ENCODE measurements around the gene METAP1D. TPM values are rescaled to one million over a fixed set of nuclear protein-coding genes. Genes with fewer than 3 reads are reported as not detected.

The METAP1D gene
- total and polyA plus RNA-seq, 5 donors: 3.0 to 5.4 (median 4.2) TPM

DNA sequence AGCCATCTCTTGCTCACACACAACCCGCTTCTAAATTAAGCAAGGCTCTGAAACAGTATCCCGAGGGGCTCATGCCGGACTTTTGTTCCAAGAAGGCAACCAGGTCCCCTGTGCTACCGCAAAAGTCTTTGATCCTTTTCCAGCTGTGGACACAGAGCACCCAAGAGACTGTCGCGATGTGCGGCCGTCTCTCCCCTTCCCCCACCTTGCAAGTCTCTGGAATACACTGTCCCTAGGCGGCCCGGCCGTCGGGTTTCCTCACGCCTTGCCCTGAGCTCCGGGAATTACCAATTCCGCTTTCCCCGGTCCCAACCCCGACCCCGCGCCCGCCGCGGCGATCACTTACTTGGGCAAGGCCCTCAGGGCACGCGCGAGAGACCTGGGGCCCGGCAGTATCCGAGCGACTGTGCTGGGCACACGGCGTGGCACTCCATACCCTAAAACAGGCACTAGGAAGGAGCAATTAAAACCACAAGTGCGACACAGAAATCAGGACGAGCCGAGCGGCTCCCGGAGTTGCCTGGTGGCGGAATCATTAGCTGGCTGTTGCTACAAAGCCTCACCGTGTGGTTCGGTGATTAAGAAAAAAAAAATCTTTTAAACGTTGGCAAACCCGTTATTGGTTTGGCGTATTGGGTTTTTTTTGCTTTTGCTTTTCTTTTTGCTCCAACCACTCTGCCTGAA is 83.3 kb downstream of the METAP1D start:
- H3K27ac ChIP-seq (ENCODE audit: low read length): no peak overlapping the region
- intact Hi-C loops (cut with DNase I): no loop called here
- DNase-seq (peak in 1 of 3 donors; percentile 45), ATAC-seq (no peak)
- H3K9me3 ChIP-seq (ENCODE audit: control insufficient read depth, low read length): no peaks in the 10 kb centered on the region
- no peaks in the 10 kb centered on the region for H3K4me1 ChIP-seq (ENCODE audit: control insufficient read depth, insufficient read depth, low read length)
- 8% methylated on average over 42 of the region's 42 CpGs for WGBS
- no peaks in the 10 kb centered on the region for H3K27me3 ChIP-seq (ENCODE audit: control insufficient read depth, insufficient read depth)
- H3K4me3 ChIP-seq (ENCODE audit: low read length): no peak overlapping the region

DNA sequence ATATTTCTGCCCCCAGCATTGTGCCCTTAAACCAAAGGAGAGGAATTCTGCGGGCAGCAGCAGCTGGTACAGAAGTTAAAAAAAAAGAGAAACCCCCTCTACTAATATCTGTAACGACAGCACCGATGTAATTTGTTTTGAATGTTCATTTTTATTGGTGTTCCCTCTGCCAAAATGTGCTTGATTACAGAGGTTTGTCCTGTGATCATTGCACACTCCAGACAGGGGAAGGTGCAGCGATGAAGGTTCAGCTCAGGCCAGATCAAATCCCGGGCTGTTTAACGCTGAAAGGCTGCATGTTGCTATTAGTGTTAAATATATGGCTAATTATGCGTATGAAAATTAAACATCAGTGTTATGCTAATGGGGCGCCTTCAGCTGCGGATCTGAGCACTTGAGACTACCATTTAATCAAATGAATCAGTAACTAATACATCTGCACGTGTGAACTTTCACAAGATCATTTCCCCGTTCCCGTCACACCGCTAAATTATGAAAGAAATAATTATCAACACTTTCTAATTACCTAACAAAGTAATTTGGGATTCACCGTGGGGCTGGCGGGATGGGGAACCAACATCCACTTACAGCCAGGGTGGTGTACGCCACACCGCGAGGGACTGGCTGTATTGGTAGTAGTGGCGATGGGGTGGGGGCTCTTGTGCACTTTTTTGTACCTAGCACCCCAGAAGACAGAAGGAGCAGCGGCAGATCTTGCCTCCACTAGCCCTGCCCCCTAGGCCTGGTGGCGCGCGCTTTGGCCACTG is 84.1 kb downstream of the METAP1D start:
- H3K4me1 ChIP-seq (ENCODE audit: control insufficient read depth, insufficient read depth, low read length): no peaks in the 10 kb centered on the region
- H3K27ac ChIP-seq (ENCODE audit: low read length): no peak overlapping the region
- no peaks in the 10 kb centered on the region for H3K27me3 ChIP-seq (ENCODE audit: control insufficient read depth, insufficient read depth)
- ATAC-seq (no peak), DNase-seq (peak in 1 of 3 donors; percentile 16)
- H3K4me3 ChIP-seq (ENCODE audit: low read length): no peak overlapping the region
- H3K9me3 ChIP-seq (ENCODE audit: control insufficient read depth, low read length): no peaks in the 10 kb centered on the region
- intact Hi-C loops (cut with DNase I): no loop called here
- 13% methylated on average over 23 of the region's 23 CpGs for WGBS

DNA sequence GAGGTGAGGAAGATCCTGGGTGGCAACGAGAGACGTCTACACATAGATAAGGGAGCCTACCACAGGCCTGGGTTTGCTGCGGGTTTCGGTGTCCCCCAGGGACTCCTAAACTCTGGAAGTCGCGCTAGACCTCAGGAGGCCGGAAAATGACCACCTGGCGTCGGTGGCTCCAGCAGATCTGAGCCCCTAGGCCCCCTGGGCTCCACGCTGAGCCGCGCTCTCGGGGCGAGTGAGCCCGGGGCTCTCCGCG is 84.6 kb downstream of the METAP1D start:
- DNase-seq: no peak
- H3K27me3 ChIP-seq (ENCODE audit: control insufficient read depth, insufficient read depth): no peaks in the 10 kb centered on the region
- intact Hi-C loops (cut with DNase I): no loop called here
- no peaks in the 10 kb centered on the region for H3K9me3 ChIP-seq (ENCODE audit: control insufficient read depth, low read length)
- no peak for ATAC-seq
- H3K4me1 ChIP-seq (ENCODE audit: control insufficient read depth, insufficient read depth, low read length): no peaks in the 10 kb centered on the region
- no peak overlapping the region for H3K27ac ChIP-seq (ENCODE audit: low read length)
- 2% methylated on average over 17 of the region's 17 CpGs for WGBS
- no peak overlapping the region for H3K4me3 ChIP-seq (ENCODE audit: low read length)

DNA sequence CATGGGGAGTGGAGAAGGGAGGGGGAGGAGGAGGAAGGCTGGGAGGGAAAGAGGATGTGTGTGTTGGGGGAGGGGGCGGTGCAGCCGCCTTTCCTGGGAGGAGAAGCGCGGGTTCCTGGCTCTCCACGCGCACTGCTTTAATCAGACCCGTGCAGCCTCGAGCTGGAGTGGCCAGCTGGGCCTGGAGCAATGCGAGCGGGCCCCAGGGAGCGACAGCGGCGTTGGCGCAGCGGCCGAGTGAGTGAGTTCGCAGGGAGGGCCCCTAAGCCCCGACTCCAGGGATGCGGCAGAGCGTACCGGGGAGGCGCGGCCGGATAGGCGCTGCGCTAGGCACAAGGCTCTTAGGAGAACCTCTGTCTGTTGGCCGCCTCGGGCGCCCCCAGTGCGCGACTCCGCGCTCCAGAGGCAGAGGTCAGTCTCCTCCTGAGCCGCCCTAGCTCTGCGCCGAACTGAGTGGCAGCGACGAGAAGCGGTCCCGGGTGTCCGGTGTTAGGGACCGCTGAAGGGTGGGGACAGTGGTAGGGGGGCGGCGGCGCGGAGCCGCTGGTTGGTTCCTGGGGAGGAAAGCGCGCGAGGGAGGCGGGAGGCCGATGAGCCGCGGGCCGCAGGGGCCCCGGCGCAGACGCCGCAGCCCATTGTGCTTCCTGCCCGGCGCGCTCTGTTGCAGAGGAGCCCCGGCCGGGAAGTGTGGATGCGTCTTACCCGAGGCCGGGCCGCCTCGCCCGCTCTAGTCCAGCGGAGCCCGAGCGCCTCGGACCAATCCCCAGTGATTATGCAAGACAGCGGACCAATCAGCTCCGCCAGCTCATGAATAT is 85.1 kb downstream of the METAP1D start:
- Histone ChIP-seq H3K9me3 (ENCODE audit: control insufficient read depth, low read length) (no peaks in the 10 kb centered on the region), H3K4me1 (ENCODE audit: control insufficient read depth, insufficient read depth, low read length) (no peaks in the 10 kb centered on the region), H3K27ac (ENCODE audit: low read length) (no peak overlapping the region), H3K27me3 (ENCODE audit: control insufficient read depth, insufficient read depth) (no peaks in the 10 kb centered on the region), H3K4me3 (ENCODE audit: low read length) (peak overlapping the region; percentile 47)
- intact Hi-C loops (cut with DNase I): no loop called here
- ATAC-seq (peak; percentile 91 to 96), DNase-seq (peak; percentile 84 to 86 (median 86))
- under 1% methylated on average over 76 of the region's 76 CpGs for WGBS

DNA sequence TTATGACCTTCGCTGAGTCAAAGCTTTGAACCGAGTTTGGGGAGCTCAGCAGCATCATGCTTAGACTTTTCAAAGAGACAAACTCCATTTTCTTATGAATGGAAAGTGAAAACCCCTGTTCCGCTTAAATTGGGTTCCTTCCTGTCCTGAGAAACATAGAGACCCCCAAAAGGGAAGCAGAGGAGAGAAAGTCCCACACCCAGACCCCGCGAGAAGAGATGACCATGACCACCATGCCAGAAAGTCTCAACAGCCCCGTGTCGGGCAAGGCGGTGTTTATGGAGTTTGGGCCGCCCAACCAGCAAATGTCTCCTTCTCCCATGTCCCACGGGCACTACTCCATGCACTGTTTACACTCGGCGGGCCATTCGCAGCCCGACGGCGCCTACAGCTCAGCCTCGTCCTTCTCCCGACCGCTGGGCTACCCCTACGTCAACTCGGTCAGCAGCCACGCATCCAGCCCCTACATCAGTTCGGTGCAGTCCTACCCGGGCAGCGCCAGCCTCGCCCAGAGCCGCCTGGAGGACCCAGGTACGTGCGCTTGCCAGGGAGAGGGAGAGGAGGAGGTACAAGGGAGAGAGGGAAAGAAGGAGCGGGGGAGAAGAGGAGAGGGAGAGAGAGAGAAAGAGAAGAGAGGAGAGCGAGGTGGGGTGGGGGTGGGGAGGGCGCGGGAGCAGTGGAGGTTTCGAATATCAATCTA is 85.9 kb downstream of the METAP1D start, which contains the start of gene DLX1:
Gene DLX1, plus strand, starts transcription at position 48 of the 700 bp plus-strand sequence. Its CDS starts 171 bp downstream, at position 219.
- Histone ChIP-seq H3K4me1 (ENCODE audit: control insufficient read depth, insufficient read depth, low read length) (no peaks in the 10 kb centered on the region), H3K27me3 (ENCODE audit: control insufficient read depth, insufficient read depth) (no peaks in the 10 kb centered on the region), H3K27ac (ENCODE audit: low read length) (no peak within 1 kb of the TSS), H3K4me3 (ENCODE audit: low read length) (peak within 1 kb of the TSS; percentile 47), H3K9me3 (ENCODE audit: control insufficient read depth, low read length) (no peaks in the 10 kb centered on the region)
- no peak for ATAC-seq
- 4% methylated on average over 34 of the region's 34 CpGs for WGBS
- intact Hi-C loops (cut with DNase I): no loop called here
- DNase-seq: peak in 1 of 3 donors; percentile 53

DNA sequence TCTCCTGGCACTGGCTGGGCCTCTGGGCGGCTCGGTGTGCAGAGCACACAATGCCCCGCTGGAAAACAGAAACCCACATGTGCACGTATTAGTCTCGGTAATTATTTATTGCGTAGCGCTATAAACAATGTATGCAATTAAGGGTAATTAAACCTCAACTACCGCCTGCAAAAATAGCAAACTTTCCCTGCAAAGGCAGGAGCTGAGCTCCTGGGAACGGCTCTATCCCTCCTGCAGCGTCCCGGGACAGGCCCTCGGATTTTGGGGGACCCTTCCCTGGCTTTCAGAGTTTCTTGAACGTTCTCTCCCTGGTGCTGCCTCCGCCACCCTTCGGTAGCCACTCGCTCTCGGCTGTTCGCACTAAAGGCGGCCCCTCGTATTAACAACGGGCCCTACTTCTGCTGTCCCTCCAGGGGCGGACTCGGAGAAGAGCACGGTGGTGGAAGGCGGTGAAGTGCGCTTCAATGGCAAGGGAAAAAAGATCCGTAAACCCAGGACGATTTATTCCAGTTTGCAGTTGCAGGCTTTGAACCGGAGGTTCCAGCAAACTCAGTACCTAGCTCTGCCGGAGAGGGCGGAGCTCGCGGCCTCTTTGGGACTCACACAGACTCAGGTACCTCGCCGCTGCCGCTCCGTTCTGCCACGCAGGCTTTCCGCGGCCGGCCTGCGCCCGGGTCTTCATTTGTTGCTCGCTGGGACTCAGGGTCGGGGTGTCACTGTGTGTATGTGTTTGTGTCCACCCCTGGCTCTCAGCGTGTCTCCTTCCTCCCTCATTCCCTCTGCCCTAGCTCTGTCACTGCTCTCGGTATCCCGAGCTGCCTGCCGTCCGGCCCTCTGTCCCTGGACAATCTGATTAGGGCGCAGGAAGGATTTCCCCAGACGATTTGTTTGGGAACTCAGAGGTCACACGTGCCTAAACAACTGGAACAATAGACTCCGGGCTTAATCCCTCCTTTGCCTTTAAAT is 86.8 kb downstream of the METAP1D start:
- Histone ChIP-seq H3K4me3 (ENCODE audit: low read length) (no peak overlapping the region), H3K27ac (ENCODE audit: low read length) (no peak overlapping the region), H3K27me3 (ENCODE audit: control insufficient read depth, insufficient read depth) (no peaks in the 10 kb centered on the region), H3K9me3 (ENCODE audit: control insufficient read depth, low read length) (no peaks in the 10 kb centered on the region), H3K4me1 (ENCODE audit: control insufficient read depth, insufficient read depth, low read length) (no peaks in the 10 kb centered on the region)
- WGBS: 5% methylated on average over 54 of the region's 54 CpGs
- intact Hi-C loops (cut with DNase I): no loop called here
- ATAC-seq (no peak), DNase-seq (peak in 1 of 3 donors; percentile 54)

DNA sequence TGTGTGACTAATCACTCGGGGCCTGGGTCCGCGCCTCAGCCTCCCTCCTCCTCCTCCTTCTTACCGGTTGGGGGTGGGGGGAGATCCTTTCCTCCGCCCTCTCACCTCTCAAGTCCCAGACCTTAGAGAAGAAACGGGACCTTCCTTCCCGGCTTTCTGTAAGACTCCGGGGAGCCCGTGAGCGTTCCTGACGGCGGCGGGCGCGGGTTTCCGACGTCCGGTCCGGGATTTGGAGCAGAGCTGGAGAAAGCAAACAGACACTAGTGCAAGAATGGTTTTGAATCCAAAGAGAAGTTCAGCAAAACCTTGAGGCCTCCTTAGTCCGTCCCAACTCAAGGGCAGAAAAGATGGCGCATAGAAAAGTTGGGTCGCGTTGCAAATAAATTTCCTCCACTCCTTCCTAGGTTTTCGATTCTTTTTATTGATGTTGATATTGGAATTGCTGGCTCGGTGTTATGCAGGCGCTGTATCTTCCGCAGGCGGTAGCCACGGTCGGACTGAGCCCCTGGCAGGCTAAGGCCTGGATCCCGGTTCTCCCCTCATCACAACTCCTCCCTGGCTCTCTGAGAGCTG is 87.5 kb downstream of the METAP1D start:
- H3K4me1 ChIP-seq (ENCODE audit: control insufficient read depth, insufficient read depth, low read length): no peaks in the 10 kb centered on the region
- WGBS: 7% methylated on average over 31 of the region's 31 CpGs
- H3K27ac ChIP-seq (ENCODE audit: low read length): no peak overlapping the region
- H3K9me3 ChIP-seq (ENCODE audit: control insufficient read depth, low read length): no peaks in the 10 kb centered on the region
- H3K4me3 ChIP-seq (ENCODE audit: low read length): no peak overlapping the region
- no peaks in the 10 kb centered on the region for H3K27me3 ChIP-seq (ENCODE audit: control insufficient read depth, insufficient read depth)
- intact Hi-C loops (cut with DNase I): no loop called here
- no peak for DNase-seq
- no peak for ATAC-seq

DNA sequence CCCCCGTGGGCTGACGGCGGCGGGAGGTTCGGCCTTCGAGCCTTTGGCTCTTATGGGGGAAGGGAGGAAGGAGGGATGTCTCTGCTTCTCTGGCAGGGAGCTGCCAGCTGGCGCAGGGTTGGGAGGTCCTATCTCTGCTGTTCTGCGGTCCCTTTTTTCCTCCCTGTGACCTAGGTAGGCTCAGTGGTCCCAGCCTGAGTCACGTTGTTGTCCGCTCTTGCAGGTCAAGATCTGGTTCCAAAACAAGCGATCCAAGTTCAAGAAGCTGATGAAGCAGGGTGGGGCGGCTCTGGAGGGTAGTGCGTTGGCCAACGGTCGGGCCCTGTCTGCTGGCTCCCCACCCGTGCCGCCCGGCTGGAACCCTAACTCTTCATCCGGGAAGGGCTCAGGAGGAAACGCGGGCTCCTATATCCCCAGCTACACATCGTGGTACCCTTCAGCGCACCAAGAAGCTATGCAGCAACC is 88.1 kb downstream of the METAP1D start:
- peak overlapping the region; percentile 4 for H3K4me3 ChIP-seq (ENCODE audit: low read length)
- H3K4me1 ChIP-seq (ENCODE audit: control insufficient read depth, insufficient read depth, low read length): no peaks in the 10 kb centered on the region
- no peak for ATAC-seq
- H3K27me3 ChIP-seq (ENCODE audit: control insufficient read depth, insufficient read depth): no peaks in the 10 kb centered on the region
- no peak for DNase-seq
- H3K9me3 ChIP-seq (ENCODE audit: control insufficient read depth, low read length): no peaks in the 10 kb centered on the region
- 5% methylated on average over 23 of the region's 23 CpGs for WGBS
- intact Hi-C loops (cut with DNase I): no loop called here
- H3K27ac ChIP-seq (ENCODE audit: low read length): no peak overlapping the region

DNA sequence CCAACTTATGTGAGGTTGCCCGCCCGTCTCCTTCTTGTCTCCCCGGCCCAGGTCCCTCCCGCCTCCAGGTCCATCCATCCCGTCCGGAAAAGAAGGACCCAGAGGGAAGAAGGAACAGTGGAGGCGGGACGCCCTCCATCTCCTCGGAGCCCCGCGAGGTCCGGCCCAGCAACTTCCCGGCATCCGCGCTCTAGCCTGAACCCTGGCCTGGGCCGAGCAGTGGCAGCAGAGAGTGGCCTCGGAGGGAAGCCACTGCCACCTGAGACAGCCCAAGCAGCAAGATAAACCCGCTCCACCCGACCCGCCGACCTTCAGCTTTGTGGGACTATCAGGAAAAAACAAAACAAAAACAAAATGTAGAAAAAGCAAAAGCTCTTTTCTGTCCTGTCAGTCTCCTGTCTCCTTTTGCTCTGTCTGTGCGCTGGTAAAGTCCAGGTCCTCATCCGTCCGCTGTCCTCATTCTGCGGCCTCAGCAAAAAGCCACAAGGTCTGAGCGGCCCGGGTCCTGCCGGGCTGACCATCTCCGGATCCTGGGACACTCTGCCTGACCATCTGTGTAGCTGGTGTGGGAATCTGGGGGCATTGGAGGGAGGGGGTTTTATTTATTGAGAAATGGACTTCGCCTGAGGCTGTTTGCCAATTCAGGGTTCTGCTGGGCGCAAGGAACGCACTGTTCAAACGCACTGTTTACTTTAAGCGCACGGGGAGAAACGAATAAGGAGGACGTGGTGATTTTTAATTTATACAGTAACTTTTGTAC is 88.7 kb downstream of the METAP1D start:
- Histone ChIP-seq H3K27ac (ENCODE audit: low read length) (no peak overlapping the region), H3K4me1 (ENCODE audit: control insufficient read depth, insufficient read depth, low read length) (no peaks in the 10 kb centered on the region), H3K27me3 (ENCODE audit: control insufficient read depth, insufficient read depth) (no peaks in the 10 kb centered on the region), H3K9me3 (ENCODE audit: control insufficient read depth, low read length) (no peaks in the 10 kb centered on the region), H3K4me3 (ENCODE audit: low read length) (peak overlapping the region; percentile 4)
- 9% methylated on average over 37 of the region's 37 CpGs for WGBS
- DNase-seq: no peak
- ATAC-seq: no peak
- intact Hi-C loops (cut with DNase I): no loop called here
